ENCODE measurements around the gene UCP3. TPM values are rescaled to one million over a fixed set of nuclear protein-coding genes. Genes with fewer than 3 reads are reported as not detected.

The UCP3 gene
- total RNA-seq, 1 experiment from 2014 or later, result 1.2 TPM

DNA sequence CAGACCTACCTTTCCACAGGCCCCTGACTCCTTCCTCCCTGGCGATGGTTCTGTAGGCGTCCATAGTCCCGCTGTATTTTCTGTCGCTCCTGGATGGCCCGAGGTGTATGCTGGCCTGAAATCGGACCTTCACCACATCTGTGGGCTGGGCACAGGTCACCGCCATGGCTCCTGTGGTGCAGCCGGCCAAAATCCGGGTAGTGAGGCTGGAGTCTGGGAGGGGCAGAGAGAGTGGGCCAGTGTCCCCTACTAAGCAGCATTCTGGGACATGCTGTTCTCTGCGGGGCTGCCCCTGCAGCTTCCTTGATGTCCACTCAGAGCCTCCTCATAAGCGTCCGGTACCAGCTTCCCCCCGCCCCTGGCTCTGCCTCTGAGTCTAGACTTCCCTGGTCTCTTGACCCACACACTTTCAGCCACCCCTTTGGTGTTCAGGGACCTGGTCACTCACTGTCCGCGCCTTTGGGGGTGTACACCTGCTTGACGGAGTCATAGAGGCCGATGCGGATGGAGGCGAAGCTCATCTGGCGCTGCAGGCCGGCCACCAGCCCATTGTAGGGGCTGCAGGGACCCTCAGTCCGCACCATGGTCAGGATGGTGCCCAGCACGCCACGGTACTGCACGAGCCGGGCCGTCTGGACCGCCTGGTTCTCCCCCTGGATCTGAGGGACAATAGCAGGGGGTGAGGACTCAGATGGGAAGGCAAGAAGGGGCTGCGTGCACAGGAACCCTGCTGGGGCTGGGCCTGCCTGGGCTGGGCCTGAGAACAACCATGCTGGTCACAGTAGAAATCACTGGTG is 3.0 kb downstream of the UCP3 start:
- BruUV-seq (replicated peaks), result no TSS peak
- TF ChIP-seq EZH2 (IDR thresholded peaks at IDR 0.05; ENCODE audit: low read length, unreplicated experiment), result no peak
- TF ChIP-seq EZH2phosphoT487 (IDR thresholded peaks at IDR 0.05; ENCODE audit: borderline replicate concordance, low read length), result no peak
- TF ChIP-seq, protein P1, sequence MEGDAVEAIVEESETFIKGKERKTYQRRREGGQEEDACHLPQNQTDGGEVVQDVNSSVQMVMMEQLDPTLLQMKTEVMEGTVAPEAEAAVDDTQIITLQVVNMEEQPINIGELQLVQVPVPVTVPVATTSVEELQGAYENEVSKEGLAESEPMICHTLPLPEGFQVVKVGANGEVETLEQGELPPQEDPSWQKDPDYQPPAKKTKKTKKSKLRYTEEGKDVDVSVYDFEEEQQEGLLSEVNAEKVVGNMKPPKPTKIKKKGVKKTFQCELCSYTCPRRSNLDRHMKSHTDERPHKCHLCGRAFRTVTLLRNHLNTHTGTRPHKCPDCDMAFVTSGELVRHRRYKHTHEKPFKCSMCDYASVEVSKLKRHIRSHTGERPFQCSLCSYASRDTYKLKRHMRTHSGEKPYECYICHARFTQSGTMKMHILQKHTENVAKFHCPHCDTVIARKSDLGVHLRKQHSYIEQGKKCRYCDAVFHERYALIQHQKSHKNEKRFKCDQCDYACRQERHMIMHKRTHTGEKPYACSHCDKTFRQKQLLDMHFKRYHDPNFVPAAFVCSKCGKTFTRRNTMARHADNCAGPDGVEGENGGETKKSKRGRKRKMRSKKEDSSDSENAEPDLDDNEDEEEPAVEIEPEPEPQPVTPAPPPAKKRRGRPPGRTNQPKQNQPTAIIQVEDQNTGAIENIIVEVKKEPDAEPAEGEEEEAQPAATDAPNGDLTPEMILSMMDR (conservative IDR thresholded peaks at IDR 0.05; ENCODE audit: low read depth, low read length), result no peak
- Histone ChIP-seq H3K9ac (ENCODE audit: low read length) (no peak overlapping the region), H3K4me2 (ENCODE audit: low read length) (no peak overlapping the region), H3K79me2 (ENCODE audit: low read length) (no peaks in the 10 kb centered on the region), H3K36me3 (ENCODE audit: low read depth, low read length) (no peaks in the 10 kb centered on the region), H3F3A (ENCODE audit: low read length, unreplicated experiment) (no peaks in the 10 kb centered on the region), H4K20me1 (ENCODE audit: low read length) (no peaks in the 10 kb centered on the region), H3K27ac (ENCODE audit: low read length) (no peak overlapping the region), H3K27me3 (ENCODE audit: low read length) (no peaks in the 10 kb centered on the region), H3K4me3 (ENCODE audit: low read length) (no peak overlapping the region), H3K4me1 (ENCODE audit: insufficient read depth, low read length) (no peaks in the 10 kb centered on the region), H3K9me2 (replicated peaks; ENCODE audit: low read length) (no peaks in the 10 kb centered on the region), H2AFZ (ENCODE audit: low read length) (no peak overlapping the region), H3K9me3 (ENCODE audit: low read length) (no peaks in the 10 kb centered on the region)
- ATAC-seq (no peak), DNase-seq (no peak)
- CTCF ChIA-PET, result no interaction called here
- POLR2A ChIA-PET (ENCODE audit: unreplicated experiment), result no interaction called here
- intact Hi-C loops (cut with micrococcal nuclease), result no loop called here

DNA sequence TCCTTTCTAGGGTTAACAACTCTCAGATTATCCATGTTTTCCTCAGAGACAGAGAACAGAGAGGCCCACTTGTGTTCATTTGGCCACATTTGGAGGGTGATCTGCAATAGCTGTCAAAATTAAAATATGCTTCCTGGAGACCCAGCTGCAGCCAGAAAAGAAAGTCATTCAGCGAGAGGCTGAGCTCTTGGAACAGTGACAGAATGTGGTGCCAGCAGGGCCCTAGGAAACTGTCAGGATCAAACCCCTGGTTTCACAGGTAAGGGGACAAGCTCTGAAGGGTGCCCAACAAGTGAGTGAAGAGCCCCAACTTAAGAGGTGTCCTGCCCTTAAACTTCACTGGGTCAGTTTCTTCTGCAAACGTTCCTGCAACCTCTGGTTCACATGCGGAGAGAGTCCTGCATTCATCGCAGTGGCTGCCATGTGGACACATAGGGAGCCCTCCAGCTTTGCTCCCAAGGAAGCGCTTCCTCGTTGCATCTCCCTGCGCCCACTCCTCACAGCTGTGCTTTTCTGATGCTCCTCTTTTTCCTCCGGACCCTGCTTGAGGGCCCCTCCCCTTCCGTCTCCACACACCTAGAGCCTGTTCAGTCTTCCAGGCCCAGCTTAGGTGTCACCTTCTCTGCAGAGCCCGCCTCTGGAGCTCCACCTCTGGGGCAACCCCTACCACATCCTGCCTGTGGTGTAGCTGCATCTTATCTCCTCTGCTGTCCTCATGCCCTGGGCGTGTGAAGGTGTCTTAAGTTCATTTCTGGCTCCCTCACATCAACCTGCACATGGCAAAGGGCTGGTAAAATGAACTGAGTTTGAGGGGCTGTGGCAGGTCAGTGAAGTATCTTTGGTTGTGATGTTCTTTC is 3.9 kb downstream of the UCP3 start:
- H3K4me2 ChIP-seq (ENCODE audit: low read length), result no peak overlapping the region
- intact Hi-C loops (cut with micrococcal nuclease), result no loop called here
- no peaks in the 10 kb centered on the region for H3K79me2 ChIP-seq (ENCODE audit: low read length)
- DNase-seq (no peak), ATAC-seq (no peak)
- no TSS peak for BruUV-seq (replicated peaks)
- H3K4me3 ChIP-seq (ENCODE audit: low read length), result no peak overlapping the region
- H3K27ac ChIP-seq (ENCODE audit: low read length), result no peak overlapping the region
- no peaks in the 10 kb centered on the region for H3K9me2 ChIP-seq (replicated peaks; ENCODE audit: low read length)
- no peaks in the 10 kb centered on the region for H4K20me1 ChIP-seq (ENCODE audit: low read length)
- no peaks in the 10 kb centered on the region for H3K27me3 ChIP-seq (ENCODE audit: low read length)
- H3F3A ChIP-seq (ENCODE audit: low read length, unreplicated experiment), result no peaks in the 10 kb centered on the region
- no peak overlapping the region for H2AFZ ChIP-seq (ENCODE audit: low read length)
- no peaks in the 10 kb centered on the region for H3K4me1 ChIP-seq (ENCODE audit: insufficient read depth, low read length)
- CTCF ChIA-PET, result no interaction called here
- no peaks in the 10 kb centered on the region for H3K9me3 ChIP-seq (ENCODE audit: low read length)
- no peak overlapping the region for H3K9ac ChIP-seq (ENCODE audit: low read length)
- POLR2A ChIA-PET (ENCODE audit: unreplicated experiment), result no interaction called here
- no peak for TF ChIP-seq EZH2phosphoT487 (IDR thresholded peaks at IDR 0.05; ENCODE audit: borderline replicate concordance, low read length)
- no peak for TF ChIP-seq EZH2 (IDR thresholded peaks at IDR 0.05; ENCODE audit: low read length, unreplicated experiment)
- TF ChIP-seq, protein P1 (conservative IDR thresholded peaks at IDR 0.05; ENCODE audit: low read depth, low read length), result no peak
- no peaks in the 10 kb centered on the region for H3K36me3 ChIP-seq (ENCODE audit: low read depth, low read length)

All from PC-3 (cell line).